GM23338 (cell line): ENCODE results near the gene ZNF497.

Experiments
- CREB1 ChIP-seq: fragments of 250-450 bp; sonication (Bioruptor Pico); IDR thresholded peaks from 2 replicates; pipeline ENCODE4 v1.5.0; 2020; ENCODE audit warnings: low read depth, mild to moderate bottlenecking, moderate library complexity
- CTCF ChIP-seq, 2 experiments: fragments of 200-600 bp in 1 of 2; sonication (generic) in 1 of 2; conservative IDR thresholded peaks; 2 replicates each; pipeline versions ENCODE4 v1.5.1 to v1.6.1; 2016 to 2017; ENCODE audit warnings: antibody characterized with exemption in 2 of 2, low read depth in 2 of 2, mild to moderate bottlenecking in 2 of 2, moderate library complexity in 1 of 2
- EZH2 ChIP-seq: fragments of 200-600 bp; sonication (generic); IDR thresholded peaks from one replicate; pipeline ENCODE4 v1.8.0; 2017; ENCODE audit warnings: antibody characterized with exemption, mild to moderate bottlenecking, low read depth; ENCODE audit not compliant: unreplicated experiment
- EZH2phosphoT487 ChIP-seq: fragments of 200-600 bp; sonication (generic); IDR thresholded peaks from one replicate; pipeline ENCODE4 v1.8.1; 2018; ENCODE audit warnings: antibody characterized with exemption; ENCODE audit not compliant: unreplicated experiment
- NANOG ChIP-seq: IDR thresholded peaks from 2 replicates; pipeline ENCODE4 v1.6.1; 2016; ENCODE audit warnings: antibody characterized with exemption, borderline replicate concordance
- POLR2AphosphoS5 ChIP-seq: IDR thresholded peaks from 2 replicates; pipeline ENCODE4 v1.6.1; 2016; ENCODE audit warnings: antibody characterized with exemption, low read depth
- REST ChIP-seq: IDR thresholded peaks from one replicate; pipeline ENCODE4 v1.6.1; 2018; ENCODE audit warnings: antibody characterized with exemption; ENCODE audit not compliant: unreplicated experiment
- STAT1 ChIP-seq: IDR thresholded peaks from one replicate; pipeline ENCODE4 v1.6.1; 2016; ENCODE audit warnings: antibody characterized with exemption; ENCODE audit not compliant: unreplicated experiment

- no peak for TF ChIP-seq REST
- no peak for TF ChIP-seq CTCF (conservative IDR thresholded peaks at IDR 0.05; ENCODE audit: low read depth in 2 of 2)
- TF ChIP-seq EZH2, result no peak
- no peak for TF ChIP-seq EZH2phosphoT487
- TF ChIP-seq NANOG, result no peak
- no peak for TF ChIP-seq POLR2AphosphoS5
- no peak for TF ChIP-seq CREB1 (CRISPR knock-in tag)
- no peak for TF ChIP-seq STAT1
Measured at GRCh38 chr19:58332697-58333096, 29.9 kb downstream of the ZNF497 start.
